DOHH2 (cell line): ENCODE data around the gene PHF21B.

ENCODE experiments used
- CTCF ChIP-seq: fragments of 200-600 bp; sonication (generic); IDR thresholded peaks from one replicate; pipeline ENCODE4 v1.5.1; 2014; ENCODE audit warnings: antibody characterized with exemption, mild to moderate bottlenecking, low read depth, low read length; ENCODE audit not compliant: poor library complexity, severe bottlenecking
- EZH2phosphoT487 ChIP-seq: fragments of 200-600 bp; sonication (generic); IDR thresholded peaks from 2 replicates; pipeline ENCODE4 v1.6.1; 2017; ENCODE audit warnings: borderline replicate concordance, mild to moderate bottlenecking, antibody characterized with exemption, low read length, moderate library complexity, mixed read lengths

GRCh38 chr22:45010532-45010900 lies 711 bp upstream of the PHF21B start:
- TF ChIP-seq CTCF (no peak), EZH2phosphoT487 (no peak)
